ENCODE results near the gene SIGLEC10.

DNA sequence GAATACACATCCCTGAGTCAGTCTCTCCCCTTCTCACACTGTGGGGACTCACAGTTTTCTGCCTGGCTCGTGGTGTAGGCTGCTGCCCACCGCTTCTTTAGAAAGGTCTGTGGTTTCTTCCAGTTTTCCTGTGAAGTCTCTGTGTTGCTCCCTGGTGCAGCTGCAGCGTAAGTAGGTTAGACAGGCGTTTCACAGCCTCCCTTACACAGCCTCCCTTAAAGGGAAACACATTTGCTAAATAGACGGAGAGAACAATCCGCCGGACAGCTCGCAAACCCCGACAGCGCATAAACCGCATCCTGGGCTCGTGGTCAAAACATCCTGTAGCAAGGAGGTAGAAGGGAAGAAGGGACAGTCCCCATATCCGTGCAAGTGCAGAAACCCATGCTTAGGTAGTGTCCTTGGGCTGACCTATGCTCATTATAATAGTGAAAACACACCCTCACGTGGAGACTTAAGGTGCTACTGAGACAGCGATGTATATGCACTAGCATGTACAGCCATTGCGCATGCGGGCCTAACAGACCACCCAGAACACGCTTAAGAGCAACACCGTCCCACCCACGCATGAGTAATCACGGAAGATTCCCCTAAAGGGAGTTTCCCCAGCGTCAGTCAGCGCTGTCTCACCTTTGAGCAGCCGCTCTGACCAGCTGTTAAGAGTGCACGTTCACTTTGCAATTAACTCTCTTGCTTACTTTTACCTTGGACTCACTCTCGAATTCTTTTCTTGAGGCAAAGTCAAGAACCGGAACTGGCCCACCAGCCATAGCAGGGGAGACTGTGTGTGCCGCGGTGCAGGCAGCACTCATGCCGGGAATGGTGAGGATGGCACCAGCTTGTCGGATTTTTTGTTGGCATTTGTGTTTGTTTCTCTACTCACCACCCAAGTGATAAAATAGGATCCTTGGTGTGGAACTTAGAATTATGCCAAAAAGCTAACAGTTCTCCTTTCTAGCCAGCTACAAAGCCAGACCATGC, 24.3 kb upstream of the SIGLEC10 start:
- TF ChIP-seq, protein P1, sequence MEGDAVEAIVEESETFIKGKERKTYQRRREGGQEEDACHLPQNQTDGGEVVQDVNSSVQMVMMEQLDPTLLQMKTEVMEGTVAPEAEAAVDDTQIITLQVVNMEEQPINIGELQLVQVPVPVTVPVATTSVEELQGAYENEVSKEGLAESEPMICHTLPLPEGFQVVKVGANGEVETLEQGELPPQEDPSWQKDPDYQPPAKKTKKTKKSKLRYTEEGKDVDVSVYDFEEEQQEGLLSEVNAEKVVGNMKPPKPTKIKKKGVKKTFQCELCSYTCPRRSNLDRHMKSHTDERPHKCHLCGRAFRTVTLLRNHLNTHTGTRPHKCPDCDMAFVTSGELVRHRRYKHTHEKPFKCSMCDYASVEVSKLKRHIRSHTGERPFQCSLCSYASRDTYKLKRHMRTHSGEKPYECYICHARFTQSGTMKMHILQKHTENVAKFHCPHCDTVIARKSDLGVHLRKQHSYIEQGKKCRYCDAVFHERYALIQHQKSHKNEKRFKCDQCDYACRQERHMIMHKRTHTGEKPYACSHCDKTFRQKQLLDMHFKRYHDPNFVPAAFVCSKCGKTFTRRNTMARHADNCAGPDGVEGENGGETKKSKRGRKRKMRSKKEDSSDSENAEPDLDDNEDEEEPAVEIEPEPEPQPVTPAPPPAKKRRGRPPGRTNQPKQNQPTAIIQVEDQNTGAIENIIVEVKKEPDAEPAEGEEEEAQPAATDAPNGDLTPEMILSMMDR (conservative IDR thresholded peaks at IDR 0.05; ENCODE audit: low read depth, low read length): no peak
- TF ChIP-seq, protein P2, sequence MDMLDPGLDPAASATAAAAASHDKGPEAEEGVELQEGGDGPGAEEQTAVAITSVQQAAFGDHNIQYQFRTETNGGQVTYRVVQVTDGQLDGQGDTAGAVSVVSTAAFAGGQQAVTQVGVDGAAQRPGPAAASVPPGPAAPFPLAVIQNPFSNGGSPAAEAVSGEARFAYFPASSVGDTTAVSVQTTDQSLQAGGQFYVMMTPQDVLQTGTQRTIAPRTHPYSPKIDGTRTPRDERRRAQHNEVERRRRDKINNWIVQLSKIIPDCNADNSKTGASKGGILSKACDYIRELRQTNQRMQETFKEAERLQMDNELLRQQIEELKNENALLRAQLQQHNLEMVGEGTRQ (IDR thresholded peaks at IDR 0.05; ENCODE audit: low read depth, low read length): no peak
- TF ChIP-seq RAD21 (IDR thresholded peaks at IDR 0.05; ENCODE audit: low read length) (no peak), POLR2A (IDR thresholded peaks at IDR 0.05; ENCODE audit: low read depth, low read length) (no peak), CEBPB (IDR thresholded peaks at IDR 0.05; ENCODE audit: low read depth, low read length) (no peak), MAZ (IDR thresholded peaks at IDR 0.05; ENCODE audit: borderline replicate concordance, low read depth, low read length) (no peak), SMC3 (IDR thresholded peaks at IDR 0.05; ENCODE audit: low read depth, low read length) (no peak), BHLHE40 (IDR thresholded peaks at IDR 0.05; ENCODE audit: low read depth, low read length) (no peak), MXI1 (IDR thresholded peaks at IDR 0.05; ENCODE audit: borderline replicate concordance, low read depth, low read length) (no peak), RFX5 (IDR thresholded peaks at IDR 0.05; ENCODE audit: low read depth, low read length) (no peak)
- TF ChIP-seq, protein P3, sequence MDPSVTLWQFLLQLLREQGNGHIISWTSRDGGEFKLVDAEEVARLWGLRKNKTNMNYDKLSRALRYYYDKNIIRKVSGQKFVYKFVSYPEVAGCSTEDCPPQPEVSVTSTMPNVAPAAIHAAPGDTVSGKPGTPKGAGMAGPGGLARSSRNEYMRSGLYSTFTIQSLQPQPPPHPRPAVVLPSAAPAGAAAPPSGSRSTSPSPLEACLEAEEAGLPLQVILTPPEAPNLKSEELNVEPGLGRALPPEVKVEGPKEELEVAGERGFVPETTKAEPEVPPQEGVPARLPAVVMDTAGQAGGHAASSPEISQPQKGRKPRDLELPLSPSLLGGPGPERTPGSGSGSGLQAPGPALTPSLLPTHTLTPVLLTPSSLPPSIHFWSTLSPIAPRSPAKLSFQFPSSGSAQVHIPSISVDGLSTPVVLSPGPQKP (IDR thresholded peaks at IDR 0.05; ENCODE audit: borderline replicate concordance, low read depth, low read length): no peak

Data from IMR-90 (cell line).